HG02973 (cell line): Measurements from ENCODE around the gene LFNG.
A peak's percentile ranks its signal among the peaks of the same experiment; 100 is the strongest.

ENCODE experiments used
- ATAC-seq: cut with Tn5 transposase; IDR thresholded peaks from one replicate; pipeline ENCODE4 v1.9.1; 2021; ENCODE audit warnings: moderate library complexity; ENCODE audit not compliant: unreplicated experiment

Gene LFNG, protein sequence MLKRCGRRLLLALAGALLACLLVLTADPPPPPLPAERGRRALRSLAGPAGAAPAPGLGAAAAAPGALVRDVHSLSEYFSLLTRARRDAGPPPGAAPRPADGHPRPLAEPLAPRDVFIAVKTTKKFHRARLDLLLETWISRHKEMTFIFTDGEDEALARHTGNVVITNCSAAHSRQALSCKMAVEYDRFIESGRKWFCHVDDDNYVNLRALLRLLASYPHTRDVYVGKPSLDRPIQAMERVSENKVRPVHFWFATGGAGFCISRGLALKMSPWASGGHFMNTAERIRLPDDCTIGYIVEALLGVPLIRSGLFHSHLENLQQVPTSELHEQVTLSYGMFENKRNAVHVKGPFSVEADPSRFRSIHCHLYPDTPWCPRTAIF

GRCh38 chr7:2519119-2519930 is at the start of gene LFNG:
Gene LFNG, plus strand, starts transcription at chr7:2519774. Its CDS starts 88 bp downstream, at chr7:2519862.
- ATAC-seq = peak; percentile 82

DNA sequence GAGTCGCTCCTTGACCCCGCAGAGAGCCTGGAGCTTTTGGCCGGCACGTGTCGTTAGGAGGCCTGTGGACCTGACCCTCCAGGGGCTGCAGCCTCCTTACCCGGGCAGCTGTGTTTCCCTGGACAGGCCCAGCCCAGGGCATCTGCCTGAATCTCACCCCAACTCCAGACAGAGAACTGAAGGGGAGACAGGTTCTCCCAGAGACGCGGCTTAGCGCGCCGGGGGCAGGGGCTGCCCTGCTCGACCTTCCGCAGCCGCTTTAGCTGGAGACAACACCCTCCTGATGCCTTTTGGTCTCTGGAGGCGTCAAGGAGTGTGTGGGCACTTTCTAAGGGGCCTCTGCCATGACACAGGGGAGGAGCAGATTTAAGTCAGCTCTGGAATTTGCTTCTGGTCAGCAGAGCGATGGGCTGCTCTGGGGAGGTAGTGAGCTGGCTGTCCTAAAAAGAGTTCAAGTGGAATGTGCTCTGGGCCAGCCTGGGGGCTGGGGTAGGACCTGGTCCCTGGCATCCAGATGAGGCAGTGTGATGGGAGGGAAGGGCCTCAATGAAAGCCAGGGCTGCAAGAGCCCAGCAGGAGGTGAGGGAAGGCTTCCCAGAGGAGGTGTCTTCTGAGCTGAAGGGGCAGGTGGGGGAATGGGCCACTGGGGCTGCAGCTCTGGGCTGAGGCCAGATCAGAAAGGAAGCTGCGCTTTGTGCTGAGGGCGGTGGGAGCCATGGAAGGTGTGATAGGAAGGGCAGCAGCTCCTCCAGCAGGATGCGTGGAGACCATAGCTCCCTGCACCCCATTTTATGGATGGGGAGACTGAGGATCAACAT is 49.2 kb upstream of the LFNG start:
- ATAC-seq = no peak

DNA sequence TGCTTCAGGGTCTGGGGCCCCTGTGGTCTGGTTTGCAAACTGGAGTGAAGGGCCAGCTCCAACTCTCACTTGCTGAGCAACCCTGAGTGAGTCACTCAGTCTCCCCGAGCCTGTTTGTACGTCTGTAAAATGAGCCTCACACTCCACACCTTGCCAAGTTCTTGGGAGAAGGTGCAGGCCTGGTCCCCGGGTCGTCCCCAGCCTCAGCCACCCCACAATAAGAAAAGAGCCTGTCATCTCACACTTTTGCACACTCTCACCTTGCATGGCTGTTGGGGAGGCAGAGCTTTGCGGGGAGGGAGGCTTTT is 48.6 kb upstream of the LFNG start:
- ATAC-seq = no peak

DNA sequence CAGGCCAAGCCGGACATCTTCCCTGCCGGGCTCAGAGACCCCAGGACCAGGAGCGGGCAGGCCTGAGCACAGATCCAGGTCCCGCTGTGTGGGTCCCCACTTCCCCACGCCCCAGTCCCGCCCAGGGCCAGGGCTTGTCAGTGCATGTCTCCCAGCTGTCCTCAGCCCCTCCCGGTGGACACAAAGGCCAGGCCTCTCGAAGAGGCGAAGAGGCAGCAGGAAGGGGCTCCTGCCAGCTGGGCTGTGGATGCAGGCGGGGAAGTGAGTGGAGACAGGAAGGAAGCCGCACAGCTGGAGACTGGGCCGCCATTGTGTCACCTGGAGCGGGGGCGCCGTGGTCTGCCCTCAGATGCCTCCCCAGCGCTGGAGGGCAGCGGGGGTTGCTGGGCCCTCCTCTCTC is 48.2 kb upstream of the LFNG start:
- no peak for ATAC-seq

DNA sequence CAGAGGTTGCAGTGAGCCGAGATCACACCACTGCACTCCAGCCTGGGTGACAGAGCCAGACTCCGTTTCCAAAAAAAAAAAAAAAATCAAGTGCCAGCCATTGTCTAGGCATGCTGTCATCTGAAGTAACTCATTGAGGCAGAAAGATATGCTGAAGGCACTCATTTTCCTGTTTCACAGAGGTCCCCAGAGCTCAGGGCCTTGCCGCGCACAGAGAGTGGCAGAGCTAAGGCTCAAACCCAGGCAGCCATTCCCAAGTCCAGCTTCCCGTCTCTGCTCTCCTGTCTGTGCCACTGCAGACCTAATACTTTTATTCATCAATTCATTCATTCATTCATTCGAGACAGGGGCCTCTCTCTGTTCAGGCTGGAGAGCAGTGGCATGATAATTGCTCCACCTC is 46.8 kb upstream of the LFNG start:
- no peak for ATAC-seq

GRCh38 chr7:2473496-2474180 is 45.9 kb upstream of the LFNG start:
- ATAC-seq = no peak

DNA sequence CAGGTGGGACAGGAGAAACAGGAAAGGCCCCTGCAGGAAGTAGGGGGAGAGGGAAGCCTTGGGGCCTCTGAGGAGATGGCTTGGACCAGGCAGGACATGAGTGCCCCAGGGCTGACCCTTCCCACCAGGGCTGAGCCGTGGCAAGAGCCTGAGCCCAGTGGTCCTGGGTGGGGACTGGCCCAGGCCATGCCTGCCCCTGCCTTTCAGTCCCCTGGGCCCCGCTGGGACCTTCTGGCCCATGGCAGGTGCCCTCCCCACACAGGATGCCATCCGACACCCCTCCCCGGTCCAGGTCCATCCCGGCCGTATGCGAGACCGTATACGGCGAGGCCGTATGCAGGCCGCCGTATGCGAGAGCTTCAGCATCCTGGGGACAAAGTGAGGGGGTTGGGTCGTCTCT is 45.4 kb upstream of the LFNG start:
- ATAC-seq = no peak

DNA sequence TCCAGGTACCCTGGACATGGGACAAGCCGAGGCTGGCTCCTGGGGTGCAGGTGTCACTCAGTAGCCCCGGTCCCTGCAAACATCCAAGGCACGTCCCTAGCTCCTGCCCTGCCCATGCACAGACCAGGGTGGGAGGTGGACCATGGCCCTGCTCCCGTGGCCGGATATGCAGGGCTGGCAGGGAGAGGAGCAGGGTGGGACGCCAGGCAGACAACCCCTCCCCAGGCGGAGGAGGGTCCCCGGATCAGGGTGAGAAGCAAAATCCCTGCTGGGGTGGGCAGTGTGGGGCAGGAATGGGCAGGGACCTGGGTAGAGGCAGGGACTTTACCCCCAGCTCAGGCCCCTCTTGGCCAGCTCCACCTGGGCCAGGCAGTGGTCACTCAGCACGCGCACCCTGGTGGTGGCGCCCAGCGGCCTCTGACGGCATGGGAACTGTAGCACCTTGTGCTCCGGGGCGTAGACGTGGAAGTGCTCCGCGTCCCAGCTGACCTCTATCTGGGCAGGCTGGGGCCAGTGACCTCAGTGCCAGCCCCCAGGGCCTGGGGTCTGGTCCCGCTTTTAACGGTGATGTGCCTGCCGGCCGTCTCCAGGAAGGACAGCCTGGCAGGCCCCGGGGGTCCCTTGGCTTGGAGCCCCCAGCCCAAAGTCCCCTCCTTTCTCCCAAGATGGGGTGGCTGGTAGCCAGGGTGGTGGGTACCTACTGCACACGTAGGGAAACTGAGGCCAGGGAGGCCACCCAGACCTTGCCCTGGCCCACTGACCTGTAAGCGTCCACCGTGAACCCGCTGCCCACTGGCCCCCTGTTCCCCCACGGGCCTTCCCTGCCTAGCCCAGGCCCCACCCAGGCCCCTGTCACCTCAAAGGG is 44.5 kb upstream of the LFNG start:
- ATAC-seq = no peak

DNA sequence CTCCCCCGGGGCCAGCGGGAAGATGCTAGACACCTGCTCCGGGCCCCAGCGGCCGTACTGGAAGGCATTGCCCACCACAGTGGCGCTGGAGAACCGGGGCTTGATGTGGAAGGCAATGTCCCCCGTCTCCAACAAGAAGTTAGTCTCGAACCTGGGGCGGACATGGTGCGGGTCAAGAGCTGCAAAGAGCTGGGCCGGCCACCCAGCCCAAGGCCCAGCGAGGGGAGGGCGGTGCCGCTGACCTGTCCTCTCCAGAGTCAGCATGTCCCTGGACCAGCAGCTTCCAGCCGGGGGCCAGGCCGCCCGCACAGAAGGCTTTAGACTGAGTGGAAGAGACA is 43.9 kb upstream of the LFNG start:
- no peak for ATAC-seq

GRCh38 chr7:2476298-2476697 is 43.3 kb upstream of the LFNG start, which contains the start of gene GRIFIN:
Gene GRIFIN, minus strand, starts transcription at chr7:2476398. Its CDS starts 15 bp downstream, at chr7:2476383.
- no peak for ATAC-seq

DNA sequence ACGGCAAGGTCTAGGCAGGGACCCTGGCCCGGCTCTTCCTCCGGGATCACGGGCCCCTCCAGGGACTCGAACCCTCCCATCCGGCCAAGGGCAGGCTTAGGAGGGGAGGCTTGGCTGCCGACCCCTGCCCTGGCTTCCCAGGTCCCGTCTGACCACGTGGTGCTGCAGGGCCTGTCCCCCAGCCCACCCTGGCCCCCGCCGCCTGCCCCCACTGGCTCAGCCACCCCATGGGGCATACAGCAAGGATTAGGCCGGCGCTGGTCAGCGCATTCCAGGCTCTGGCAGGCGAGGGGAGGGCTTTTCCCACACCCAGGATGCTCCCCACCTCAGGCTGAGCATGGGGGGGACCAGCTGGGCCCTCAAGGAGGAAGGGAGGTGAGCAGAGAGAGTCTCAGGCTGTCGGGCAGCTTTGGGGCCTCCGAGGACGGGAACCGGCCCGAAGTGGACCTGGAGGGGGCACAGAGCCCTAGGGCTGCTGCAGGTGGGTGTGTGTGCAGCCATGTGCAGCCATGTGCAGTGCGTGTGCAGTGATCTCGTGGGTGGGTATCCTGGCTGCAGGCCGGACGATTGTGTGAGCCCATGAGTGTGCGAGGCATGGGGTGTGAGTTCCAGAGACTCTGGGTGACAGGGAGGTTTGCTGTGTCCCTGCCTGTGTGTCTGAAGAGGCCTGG is 42.7 kb upstream of the LFNG start:
- ATAC-seq = no peak

GRCh38 chr7:2477447-2478398 is 41.9 kb upstream of the LFNG start:
- ATAC-seq = peak; percentile 63

DNA sequence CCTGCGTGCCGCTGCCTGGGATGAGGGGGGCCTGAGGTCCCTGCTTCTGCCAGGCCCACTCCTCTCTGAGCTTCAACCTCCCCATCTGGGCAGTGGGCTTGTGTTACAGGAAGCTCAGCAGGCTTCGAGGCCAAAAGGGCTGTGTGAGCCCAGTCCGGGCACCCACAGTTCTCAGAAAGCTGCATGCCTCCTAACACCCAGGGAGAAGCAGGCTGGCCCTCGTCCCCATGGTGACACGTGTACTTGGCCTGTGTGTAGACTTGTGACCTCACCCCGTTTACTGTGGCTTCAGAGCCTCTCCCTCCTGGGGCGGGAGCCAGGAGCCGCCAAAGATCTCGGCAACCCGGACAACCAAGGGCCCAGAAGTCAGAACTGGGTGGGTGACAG is 41.2 kb upstream of the LFNG start:
- ATAC-seq = no peak

DNA sequence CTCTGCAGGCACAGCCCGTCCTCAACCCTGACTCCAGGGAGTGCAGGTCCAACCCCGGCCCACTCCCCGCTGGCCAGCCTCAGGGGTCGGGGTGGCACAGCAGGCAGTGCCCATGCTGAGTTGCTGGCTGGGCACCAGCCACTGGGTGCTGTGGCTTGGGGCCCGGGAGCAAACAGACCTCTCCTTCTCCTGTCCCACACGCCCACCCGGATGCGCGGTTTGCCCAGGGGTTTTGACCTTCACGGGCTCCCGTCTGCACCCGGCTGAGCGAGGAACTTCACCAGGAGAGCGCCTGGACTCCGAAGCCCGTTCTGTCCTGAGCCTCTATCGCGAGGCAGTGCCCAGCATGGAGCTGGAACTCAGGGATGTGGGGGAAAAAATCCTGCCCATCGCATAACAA is 40.8 kb upstream of the LFNG start:
- ATAC-seq = no peak

DNA sequence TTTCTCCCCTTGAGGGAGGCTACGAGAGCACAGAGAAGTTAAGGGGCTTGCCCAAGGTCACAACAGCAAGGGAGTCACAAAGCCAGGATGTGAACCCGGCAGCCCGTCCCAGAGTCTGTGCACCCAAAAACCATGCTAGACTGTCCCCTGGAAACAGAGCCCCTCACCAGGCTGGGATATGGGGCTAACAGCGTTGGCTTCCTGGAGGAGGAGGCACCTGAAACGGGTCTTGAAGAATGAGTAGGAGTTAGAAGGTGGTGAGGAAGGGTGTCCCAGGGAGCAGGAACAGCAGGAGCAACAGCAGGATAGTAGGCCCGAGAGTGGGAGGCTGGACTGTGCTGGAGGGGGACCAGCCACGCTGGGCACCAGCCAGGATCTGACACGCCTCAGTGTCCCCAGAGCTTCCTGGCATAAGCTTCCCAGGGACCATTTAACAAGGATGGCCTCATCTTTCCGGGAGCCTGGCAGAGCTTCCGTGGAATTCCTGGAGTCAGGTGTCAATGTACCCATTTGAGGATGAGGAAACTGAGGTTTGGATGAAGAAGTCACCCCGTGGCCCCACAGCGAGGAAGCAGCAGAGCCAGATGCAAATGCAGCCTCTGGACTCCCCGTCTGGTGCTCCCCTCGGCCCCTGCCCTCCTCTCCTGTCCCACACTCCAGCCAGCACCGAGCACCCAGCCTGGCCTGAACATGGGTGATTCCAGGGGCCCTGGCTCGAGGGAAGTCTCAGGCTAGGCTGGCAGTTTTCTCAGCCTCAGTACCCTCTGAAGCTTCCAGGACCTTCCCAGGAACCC is 40.1 kb upstream of the LFNG start:
- no peak for ATAC-seq

- no peak for ATAC-seq
Measured at GRCh38 chr7:2480070-2480408, 39.5 kb upstream of the LFNG start.

GRCh38 chr7:2481195-2481594 is 38.4 kb upstream of the LFNG start:
- no peak for ATAC-seq
